ENCODE measurements around the gene NUCKS1. TPM values are rescaled to one million over a fixed set of nuclear protein-coding genes. Genes with fewer than 3 reads are reported as not detected.

Gene NUCKS1
- total and polyA plus RNA-seq, 2 of the 13 experiments (the other 11 are each of a cell fraction or from before 2014, with no cell fraction given) = 35.5 to 117 TPM

DNA sequence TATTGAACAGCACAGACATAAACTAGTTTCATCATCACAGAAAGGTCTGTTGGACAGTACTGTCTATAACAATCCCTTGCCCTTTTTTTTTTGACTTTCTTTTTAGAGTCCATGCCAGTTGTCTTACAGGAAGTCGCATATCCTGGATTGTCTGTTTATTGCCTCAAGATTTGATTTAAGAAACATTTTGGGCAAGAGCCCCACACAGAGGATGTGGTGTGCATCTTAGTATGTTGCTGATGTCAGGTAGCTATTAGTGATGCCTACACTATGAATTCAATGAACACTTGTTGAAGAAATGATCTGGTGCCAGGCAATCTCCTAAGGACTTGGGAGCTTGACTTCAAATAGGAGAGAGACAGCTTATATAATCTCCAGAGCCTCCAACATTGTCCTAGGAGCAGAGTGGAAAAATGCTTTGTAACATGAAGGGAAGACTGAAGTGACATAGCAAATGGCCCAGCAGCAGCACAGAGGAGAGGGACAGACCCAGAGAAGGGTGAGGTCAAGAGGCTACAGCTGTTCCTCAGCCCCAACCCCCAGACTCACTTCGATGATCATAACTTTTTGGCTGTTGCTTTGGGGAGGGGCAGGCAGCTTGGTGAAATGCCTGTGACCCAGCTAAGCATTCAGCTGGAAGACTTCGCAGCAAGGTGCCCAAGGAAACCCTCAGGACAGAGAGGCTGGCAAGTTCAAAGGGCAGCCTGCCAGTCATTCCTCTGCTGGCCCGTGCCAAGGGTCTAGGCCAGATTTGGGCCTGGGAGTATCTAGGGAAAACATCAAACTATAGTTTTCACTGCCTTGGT is 32.8 kb upstream of the NUCKS1 start:
- no peak overlapping the region for H3K27ac ChIP-seq (ENCODE audit: extremely low read length, insufficient read depth, low read length)
- intact Hi-C loops (cut with micrococcal nuclease; ENCODE audit: unreplicated experiment) (no loop called here), in situ Hi-C loops (cut with HindIII; ENCODE audit: extremely low pct_ligation_motif_present, low pct_unique_long_range_greater_than_20kb) (no loop called here)
- no peaks in the 10 kb centered on the region for H4K20me1 ChIP-seq (ENCODE audit: insufficient read depth, low read length)
- no peak for FAIRE-seq
- H3K4me3 ChIP-seq (replicated peaks in 1 of 3; ENCODE audit: insufficient read depth in 1 of 3, low read depth in 2 of 3, low read length in 3 of 3) = no peak overlapping the region
- no TSS peak for BruUV-seq (replicated peaks)
- H3K4me2 ChIP-seq (ENCODE audit: low read depth, low read length) = no peak overlapping the region
- CTCF ChIA-PET (ENCODE audit: low intra/inter-chr PET ratio, low total read pairs) = no interaction called here
- no peaks in the 10 kb centered on the region for H3K4me1 ChIP-seq (ENCODE audit: insufficient read depth, low read length)
- ATAC-seq = no peak
- H3K27me3 ChIP-seq (ENCODE audit: control insufficient read depth in 1 of 2, insufficient read depth in 2 of 2, low read length in 2 of 2) = peaks cover 0 to 5% of the 10 kb centered on the region in 2 experiments; a peak in 1 of 5 replicates
- H3K79me2 ChIP-seq (ENCODE audit: insufficient read depth, low read length) = no peaks in the 10 kb centered on the region
- no peaks in the 10 kb centered on the region for H3K36me3 ChIP-seq (replicated peaks in 1 of 2; ENCODE audit: control insufficient read depth in 1 of 2, insufficient read depth in 2 of 2, low read length in 2 of 2)
- H3K9ac ChIP-seq (ENCODE audit: insufficient read depth, low read depth, low read length) = no peak overlapping the region
- no peak for DNase-seq (ENCODE audit: low spot score)
- POLR2A ChIA-PET = no interaction called here
- TF ChIP-seq NR3C1 (CRISPR knock-in tag; IDR thresholded peaks at IDR 0.05) = no peak
- TF ChIP-seq RBM39 (IDR thresholded peaks at IDR 0.05; ENCODE audit: low read depth, low read length, poor library complexity, severe bottlenecking) = no peak
- no peak overlapping the region for H2AFZ ChIP-seq (ENCODE audit: low read length)
- 10% methylated on average over 3 of the region's 4 CpGs for WGBS (ENCODE audit: low lambda C conversion rate)
- H3K9me3 ChIP-seq (ENCODE audit: low read length) = no peaks in the 10 kb centered on the region

DNA sequence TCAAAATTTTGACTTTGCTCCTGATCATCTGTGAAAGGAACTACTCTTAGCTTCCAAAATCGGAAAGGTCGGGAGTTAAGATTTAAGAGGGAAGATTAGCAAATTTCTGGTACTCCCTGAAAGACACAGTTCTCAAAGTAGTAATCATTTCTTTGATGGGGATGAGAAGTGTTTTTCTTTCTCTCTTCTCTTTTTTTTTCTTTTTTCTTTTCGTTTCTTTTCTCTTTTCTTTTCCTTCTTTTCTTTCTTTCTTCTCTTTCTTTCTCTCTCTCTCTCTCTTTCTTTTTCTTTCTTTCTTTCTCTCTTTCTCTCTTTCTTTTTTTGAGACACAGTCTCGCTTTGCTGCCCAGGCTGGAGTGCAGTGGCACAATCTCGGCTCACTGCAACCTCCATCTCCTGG is 30.4 kb upstream of the NUCKS1 start:
- Histone ChIP-seq H3K27ac (ENCODE audit: extremely low read length, insufficient read depth, low read length) (no peak overlapping the region), H3K4me2 (ENCODE audit: low read depth, low read length) (no peak overlapping the region), H4K20me1 (ENCODE audit: insufficient read depth, low read length) (no peaks in the 10 kb centered on the region), H3K27me3 (ENCODE audit: control insufficient read depth in 1 of 2, insufficient read depth in 2 of 2, low read length in 2 of 2) (peaks cover 0 to 13% of the 10 kb centered on the region in 2 experiments; a peak in 2 of 5 replicates), H2AFZ (ENCODE audit: low read length) (no peak overlapping the region), H3K79me2 (ENCODE audit: insufficient read depth, low read length) (no peaks in the 10 kb centered on the region), H3K4me1 (ENCODE audit: insufficient read depth, low read length) (peaks cover 6% of the 10 kb centered on the region), H3K4me3 (replicated peaks in 1 of 3; ENCODE audit: insufficient read depth in 1 of 3, low read depth in 2 of 3, low read length in 3 of 3) (no peak overlapping the region), H3K9me3 (ENCODE audit: low read length) (no peaks in the 10 kb centered on the region), H3K9ac (ENCODE audit: insufficient read depth, low read depth, low read length) (no peak overlapping the region), H3K36me3 (replicated peaks in 1 of 2; ENCODE audit: control insufficient read depth in 1 of 2, insufficient read depth in 2 of 2, low read length in 2 of 2) (no peaks in the 10 kb centered on the region)
- no peak for DNase-seq (ENCODE audit: low spot score)
- FAIRE-seq = no peak
- in situ Hi-C loops (cut with HindIII; ENCODE audit: extremely low pct_ligation_motif_present, low pct_unique_long_range_greater_than_20kb) (no loop called here), intact Hi-C loops (cut with micrococcal nuclease; ENCODE audit: unreplicated experiment) (no loop called here)
- no peak for ATAC-seq
- ChIA-PET CTCF (ENCODE audit: low intra/inter-chr PET ratio, low total read pairs) (no interaction called here), POLR2A (no interaction called here)
- WGBS (ENCODE audit: low lambda C conversion rate) = 68% methylated on average over 5 of the region's 5 CpGs
- TF ChIP-seq, protein P1, sequence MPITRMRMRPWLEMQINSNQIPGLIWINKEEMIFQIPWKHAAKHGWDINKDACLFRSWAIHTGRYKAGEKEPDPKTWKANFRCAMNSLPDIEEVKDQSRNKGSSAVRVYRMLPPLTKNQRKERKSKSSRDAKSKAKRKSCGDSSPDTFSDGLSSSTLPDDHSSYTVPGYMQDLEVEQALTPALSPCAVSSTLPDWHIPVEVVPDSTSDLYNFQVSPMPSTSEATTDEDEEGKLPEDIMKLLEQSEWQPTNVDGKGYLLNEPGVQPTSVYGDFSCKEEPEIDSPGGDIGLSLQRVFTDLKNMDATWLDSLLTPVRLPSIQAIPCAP (CRISPR knock-in tag; IDR thresholded peaks at IDR 0.05; ENCODE audit: low read depth) = no peak
- TF ChIP-seq JDP2 (CRISPR knock-in tag; IDR thresholded peaks at IDR 0.05; ENCODE audit: borderline replicate concordance) = no peak
- no peak for TF ChIP-seq NFRKB (IDR thresholded peaks at IDR 0.05)
- TF ChIP-seq, protein P2, sequence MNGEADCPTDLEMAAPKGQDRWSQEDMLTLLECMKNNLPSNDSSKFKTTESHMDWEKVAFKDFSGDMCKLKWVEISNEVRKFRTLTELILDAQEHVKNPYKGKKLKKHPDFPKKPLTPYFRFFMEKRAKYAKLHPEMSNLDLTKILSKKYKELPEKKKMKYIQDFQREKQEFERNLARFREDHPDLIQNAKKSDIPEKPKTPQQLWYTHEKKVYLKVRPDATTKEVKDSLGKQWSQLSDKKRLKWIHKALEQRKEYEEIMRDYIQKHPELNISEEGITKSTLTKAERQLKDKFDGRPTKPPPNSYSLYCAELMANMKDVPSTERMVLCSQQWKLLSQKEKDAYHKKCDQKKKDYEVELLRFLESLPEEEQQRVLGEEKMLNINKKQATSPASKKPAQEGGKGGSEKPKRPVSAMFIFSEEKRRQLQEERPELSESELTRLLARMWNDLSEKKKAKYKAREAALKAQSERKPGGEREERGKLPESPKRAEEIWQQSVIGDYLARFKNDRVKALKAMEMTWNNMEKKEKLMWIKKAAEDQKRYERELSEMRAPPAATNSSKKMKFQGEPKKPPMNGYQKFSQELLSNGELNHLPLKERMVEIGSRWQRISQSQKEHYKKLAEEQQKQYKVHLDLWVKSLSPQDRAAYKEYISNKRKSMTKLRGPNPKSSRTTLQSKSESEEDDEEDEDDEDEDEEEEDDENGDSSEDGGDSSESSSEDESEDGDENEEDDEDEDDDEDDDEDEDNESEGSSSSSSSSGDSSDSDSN (CRISPR knock-in tag; IDR thresholded peaks at IDR 0.05) = no peak
- TF ChIP-seq ZNF180 (CRISPR knock-in tag; IDR thresholded peaks at IDR 0.05; ENCODE audit: borderline replicate concordance, low read depth) = no peak
- TF ChIP-seq TMF1 (CRISPR knock-in tag; IDR thresholded peaks at IDR 0.05; ENCODE audit: low read depth) = no peak
- no peak for TF ChIP-seq PRPF4 (IDR thresholded peaks at IDR 0.05; ENCODE audit: low read depth, low read length, poor library complexity, severe bottlenecking)
- BruUV-seq (replicated peaks) = no TSS peak

All from HepG2 (cell line).